SU-DHL-6 (cell line): ENCODE measurements around the gene SAMD9.

Source experiments
- H2AFZ ChIP-seq: fragments of 200-600 bp; sonication (generic); 2 replicates; pipeline ENCODE4 v1.6.1; 2014; ENCODE audit warnings: low read depth, mild to moderate bottlenecking, moderate library complexity, mixed read lengths, antibody characterized with exemption, low read length; ENCODE audit not compliant: severe bottlenecking
- H3F3A ChIP-seq: fragments of 200-600 bp; shearing (Covaris generic); 2 replicates; pipeline ENCODE4 v1.6.0; 2016; ENCODE audit warnings: antibody characterized with exemption, mild to moderate bottlenecking; ENCODE audit not compliant: insufficient read depth
- H3K27ac ChIP-seq: fragments of 200-600 bp; sonication (generic); 2 replicates; pipeline ENCODE4 v1.5.1; 2016; ENCODE audit warnings: low read depth, mild to moderate bottlenecking, low read length, moderate library complexity, mixed read lengths
- H3K27me3 ChIP-seq: fragments of 200-600 bp; sonication (generic), shearing (Covaris generic); 2 replicates; pipeline ENCODE4 v1.6.0; 2014; ENCODE audit warnings: mild to moderate bottlenecking, low read length
- H3K36me3 ChIP-seq: fragments of 200-600 bp; sonication (generic); 2 replicates; pipeline ENCODE4 v1.6.1; 2014; ENCODE audit warnings: mild to moderate bottlenecking, low read length, mixed read lengths
- H3K4me2 ChIP-seq: fragments of 300-600, 200-600 bp; shearing (Covaris generic), sonication (generic); 2 replicates; pipeline ENCODE4 v1.6.0; 2014; ENCODE audit warnings: low read length, low read depth, mild to moderate bottlenecking; ENCODE audit not compliant: poor library complexity, severe bottlenecking
- H3K4me3 ChIP-seq: fragments of 200-600 bp; sonication (generic); 2 replicates; pipeline ENCODE4 v1.5.1; 2014; ENCODE audit warnings: antibody characterized with exemption, low read length, mild to moderate bottlenecking, mixed read lengths; ENCODE audit not compliant: insufficient read depth, poor library complexity, severe bottlenecking
- H3K79me2 ChIP-seq: fragments of 200-600 bp; sonication (generic); 2 replicates; pipeline ENCODE4 v1.6.1; 2014; ENCODE audit warnings: mild to moderate bottlenecking, low read length, moderate library complexity; ENCODE audit not compliant: insufficient read depth
- H3K9ac ChIP-seq: fragments of 200-600 bp; sonication (generic); 2 replicates; pipeline ENCODE4 v1.7.0; 2014; ENCODE audit warnings: mild to moderate bottlenecking, low read length
- H3K9me2 ChIP-seq: fragments of 200-600 bp; sonication (generic); replicated peaks from 2 replicates; pipeline ENCODE4 v1.6.1; 2014; ENCODE audit warnings: low read length; ENCODE audit not compliant: insufficient read depth
- H3K9me3 ChIP-seq: fragments of 200-600 bp; sonication (generic); 2 replicates; pipeline ENCODE4 v1.6.1; 2014; ENCODE audit warnings: low read length, mixed read lengths; ENCODE audit not compliant: insufficient read depth
- H4K20me1 ChIP-seq: fragments of 200-600 bp; sonication (generic); 2 replicates; pipeline ENCODE4 v1.6.1; 2014; ENCODE audit warnings: low read depth, mild to moderate bottlenecking, antibody characterized with exemption, low read length, moderate library complexity, mixed read lengths
- EZH2phosphoT487 ChIP-seq: fragments of 200-600 bp; sonication (generic), shearing (Covaris generic); conservative IDR thresholded peaks from 2 replicates; pipeline ENCODE4 v1.6.1; 2018; ENCODE audit warnings: mild to moderate bottlenecking, antibody characterized with exemption, low read length, moderate library complexity, mixed read lengths

Gene SAMD9

GRCh38 chr7:93051660-93052059 is 66.1 kb downstream of the SAMD9 start:
- H3K9me2 ChIP-seq, result no peaks in the 10 kb centered on the region
- H3K79me2 ChIP-seq, result no peaks in the 10 kb centered on the region
- no peaks in the 10 kb centered on the region for H3K27me3 ChIP-seq
- no peaks in the 10 kb centered on the region for H3K36me3 ChIP-seq
- no peak overlapping the region for H2AFZ ChIP-seq
- no peak for TF ChIP-seq EZH2phosphoT487
- H3K9me3 ChIP-seq, result no peaks in the 10 kb centered on the region
- no peak overlapping the region for H3K9ac ChIP-seq
- no peaks in the 10 kb centered on the region for H3F3A ChIP-seq
- no peak overlapping the region for H3K4me2 ChIP-seq
- H4K20me1 ChIP-seq, result no peaks in the 10 kb centered on the region; the same call in 1 of the 2 replicates
- H3K4me3 ChIP-seq, result no peak overlapping the region
- no peak overlapping the region for H3K27ac ChIP-seq
